ENCODE results near the gene M1AP. TPM values are rescaled to one million over a fixed set of nuclear protein-coding genes. Genes with fewer than 3 reads are reported as not detected.
"Not testable (repeated sequence)": the region's sequence is repeated elsewhere in the genome, so short reads cannot be mapped to it uniquely, and the experiment has no call there.

The M1AP gene
- polyA plus RNA-seq, 3 donors = 1.00 to 4.6 (median 1.8) TPM

DNA sequence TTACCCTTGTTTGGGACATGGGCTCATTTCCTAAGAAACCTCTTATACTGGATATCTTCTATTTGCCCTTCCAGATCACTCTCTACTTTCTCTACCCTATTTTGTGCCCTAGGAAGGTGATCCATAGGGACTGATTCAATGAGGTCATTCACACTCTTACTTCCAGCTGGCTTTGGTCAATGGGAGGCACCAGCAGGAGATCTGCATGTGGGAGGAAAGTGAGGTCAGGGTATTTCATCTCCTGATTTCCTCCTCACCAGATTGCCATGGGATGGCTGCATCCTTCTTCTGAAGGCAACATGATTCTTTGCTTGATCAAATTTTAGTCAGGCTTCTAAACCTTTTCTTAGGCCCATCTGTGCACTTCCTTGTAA lies 15.2 kb downstream of the M1AP start:
- no peaks in the 10 kb centered on the region for H3K4me1 Mint-ChIP-seq
- Histone ChIP-seq H3K27me3 (ENCODE audit: control insufficient read depth in 2 of 2, insufficient read depth in 2 of 2, low read length in 2 of 2) (no peaks in the 10 kb centered on the region), H3K36me3 (replicated peaks in 1 of 2; ENCODE audit: control insufficient read depth in 1 of 2, insufficient read depth in 2 of 2, low read length in 2 of 2) (no peaks in the 10 kb centered on the region), H3K9ac (ENCODE audit: insufficient read depth, low read length, poor library complexity, severe bottlenecking) (no peak overlapping the region), H3K27ac (ENCODE audit: low read depth in 1 of 2, low read length in 2 of 2) (no peak overlapping the region), H3K79me2 (ENCODE audit: insufficient read depth, low read length) (no peaks in the 10 kb centered on the region), H4K20me1 (ENCODE audit: insufficient read depth, low read length) (no peaks in the 10 kb centered on the region), H3K9me3 (replicated peaks in 1 of 2; ENCODE audit: control insufficient read depth in 1 of 2, insufficient read depth in 1 of 2, low read length in 2 of 2) (no peaks in the 10 kb centered on the region), H2AFZ (ENCODE audit: insufficient read depth, low read depth, low read length, poor library complexity, severe bottlenecking) (no peak overlapping the region), H3K4me3 (replicated peaks in 1 of 3; ENCODE audit: low read depth in 2 of 3, low read length in 3 of 3) (no peak overlapping the region), H3K4me2 (replicated peaks; ENCODE audit: extremely low read depth, low read length, poor library complexity, severe bottlenecking) (no peak overlapping the region), H3K4me1 (ENCODE audit: control insufficient read depth in 1 of 2, insufficient read depth in 2 of 2, low read length in 2 of 2) (no peaks in the 10 kb centered on the region)
- H3K36me3 Mint-ChIP-seq = no peaks in the 10 kb centered on the region
- intact Hi-C loops (cut with micrococcal nuclease) = no loop called here
- H3K27ac Mint-ChIP-seq = no peak overlapping the region
- H3K27me3 Mint-ChIP-seq (ENCODE audit: low read depth in 3 of 3) = peaks cover 1 to 8% (median 5%) of the 10 kb centered on the region in 3 donors
- no peak for DNase-seq
- TF ChIP-seq, protein P1, sequence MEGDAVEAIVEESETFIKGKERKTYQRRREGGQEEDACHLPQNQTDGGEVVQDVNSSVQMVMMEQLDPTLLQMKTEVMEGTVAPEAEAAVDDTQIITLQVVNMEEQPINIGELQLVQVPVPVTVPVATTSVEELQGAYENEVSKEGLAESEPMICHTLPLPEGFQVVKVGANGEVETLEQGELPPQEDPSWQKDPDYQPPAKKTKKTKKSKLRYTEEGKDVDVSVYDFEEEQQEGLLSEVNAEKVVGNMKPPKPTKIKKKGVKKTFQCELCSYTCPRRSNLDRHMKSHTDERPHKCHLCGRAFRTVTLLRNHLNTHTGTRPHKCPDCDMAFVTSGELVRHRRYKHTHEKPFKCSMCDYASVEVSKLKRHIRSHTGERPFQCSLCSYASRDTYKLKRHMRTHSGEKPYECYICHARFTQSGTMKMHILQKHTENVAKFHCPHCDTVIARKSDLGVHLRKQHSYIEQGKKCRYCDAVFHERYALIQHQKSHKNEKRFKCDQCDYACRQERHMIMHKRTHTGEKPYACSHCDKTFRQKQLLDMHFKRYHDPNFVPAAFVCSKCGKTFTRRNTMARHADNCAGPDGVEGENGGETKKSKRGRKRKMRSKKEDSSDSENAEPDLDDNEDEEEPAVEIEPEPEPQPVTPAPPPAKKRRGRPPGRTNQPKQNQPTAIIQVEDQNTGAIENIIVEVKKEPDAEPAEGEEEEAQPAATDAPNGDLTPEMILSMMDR (IDR thresholded peaks at IDR 0.05) = no peak
- H3K9me3 Mint-ChIP-seq = no peaks in the 10 kb centered on the region
- no peak overlapping the region for H3K4me3 Mint-ChIP-seq

DNA sequence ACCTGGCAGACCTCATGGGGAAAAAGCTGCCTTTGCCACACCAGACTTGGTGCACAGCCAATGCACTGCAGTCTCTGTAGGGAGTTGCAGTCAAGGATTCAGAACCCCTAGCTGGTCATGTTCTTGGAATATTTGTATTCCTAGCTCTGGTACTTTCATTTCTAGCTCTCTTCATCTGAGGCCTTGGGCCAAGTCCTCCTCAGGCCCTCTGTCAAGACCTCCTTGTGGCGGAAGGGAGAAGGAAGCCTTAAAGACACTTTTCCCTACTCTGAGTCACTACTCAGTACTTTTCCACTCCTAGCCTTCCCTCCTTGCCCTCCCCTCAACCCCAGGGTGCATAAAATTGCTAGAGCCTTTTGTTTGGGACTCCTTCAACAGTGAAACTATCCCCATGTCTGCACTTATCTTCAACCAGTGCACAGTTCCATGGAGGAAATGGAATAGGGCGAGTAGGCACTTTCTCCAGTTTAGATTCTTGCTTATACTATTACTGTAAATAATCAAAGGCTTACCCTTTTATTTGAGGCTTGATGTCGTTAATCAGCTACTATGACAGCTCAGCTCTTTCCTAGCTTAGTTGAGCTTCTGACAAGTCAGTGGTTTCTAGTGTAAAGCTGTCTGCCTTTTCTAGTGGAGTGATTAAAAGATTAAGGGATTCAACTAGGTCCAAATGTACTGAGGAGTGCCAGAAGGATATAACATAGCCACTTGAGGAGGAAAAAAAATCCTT lies 15.8 kb downstream of the M1AP start:
- H3K4me1 Mint-ChIP-seq = no peaks in the 10 kb centered on the region
- H3K9me3 Mint-ChIP-seq = no peaks in the 10 kb centered on the region
- no peaks in the 10 kb centered on the region for H4K20me1 ChIP-seq (ENCODE audit: insufficient read depth, low read length)
- no peak overlapping the region for H3K4me3 Mint-ChIP-seq
- H3K4me2 ChIP-seq (replicated peaks; ENCODE audit: extremely low read depth, low read length, poor library complexity, severe bottlenecking) = no peak overlapping the region
- no peaks in the 10 kb centered on the region for H3K9me3 ChIP-seq (replicated peaks in 1 of 2; ENCODE audit: control insufficient read depth in 1 of 2, insufficient read depth in 1 of 2, low read length in 2 of 2)
- TF ChIP-seq, protein P1 (IDR thresholded peaks at IDR 0.05) = no peak
- no peak overlapping the region for H3K27ac ChIP-seq (ENCODE audit: low read depth in 1 of 2, low read length in 2 of 2)
- H2AFZ ChIP-seq (ENCODE audit: insufficient read depth, low read depth, low read length, poor library complexity, severe bottlenecking) = peak overlapping the region; percentile 17
- no peak overlapping the region for H3K4me3 ChIP-seq (replicated peaks in 1 of 3; ENCODE audit: low read depth in 2 of 3, low read length in 3 of 3)
- peaks cover 1 to 8% (median 2%) of the 10 kb centered on the region in 3 donors for H3K27me3 Mint-ChIP-seq (ENCODE audit: low read depth in 3 of 3)
- H3K27ac Mint-ChIP-seq = no peak overlapping the region
- no peaks in the 10 kb centered on the region for H3K4me1 ChIP-seq (ENCODE audit: control insufficient read depth in 1 of 2, insufficient read depth in 2 of 2, low read length in 2 of 2)
- WGBS (ENCODE audit: insufficient coverage) = no CpG with 5 or more reads among the region's 3 CpGs
- H3K9ac ChIP-seq (ENCODE audit: insufficient read depth, low read length, poor library complexity, severe bottlenecking) = no peak overlapping the region
- intact Hi-C loops (cut with micrococcal nuclease) = no loop called here
- DNase-seq = no peak
- H3K36me3 Mint-ChIP-seq = no peaks in the 10 kb centered on the region
- no peaks in the 10 kb centered on the region for H3K79me2 ChIP-seq (ENCODE audit: insufficient read depth, low read length)
- no peaks in the 10 kb centered on the region for H3K36me3 ChIP-seq (replicated peaks in 1 of 2; ENCODE audit: control insufficient read depth in 1 of 2, insufficient read depth in 2 of 2, low read length in 2 of 2)
- H3K27me3 ChIP-seq (ENCODE audit: control insufficient read depth in 2 of 2, insufficient read depth in 2 of 2, low read length in 2 of 2) = no peaks in the 10 kb centered on the region

DNA sequence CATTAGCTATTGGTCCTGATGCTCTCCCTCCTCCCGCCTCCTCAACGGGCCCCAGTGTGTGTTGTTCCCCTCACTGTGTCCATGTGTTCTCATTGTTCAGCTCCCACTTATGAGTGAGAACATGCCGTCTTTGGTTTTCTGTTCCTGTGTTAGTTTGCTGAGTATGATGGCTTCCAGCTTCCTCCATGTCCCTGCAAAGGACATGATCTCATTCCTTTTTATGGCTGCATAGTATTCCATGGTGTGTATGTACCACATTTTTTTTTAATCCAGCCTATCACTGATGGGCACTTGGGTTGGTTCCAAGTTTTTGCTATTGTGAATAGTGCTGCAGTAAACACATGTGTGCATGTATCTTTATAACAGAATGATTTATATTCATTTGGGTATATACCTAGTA lies 17.7 kb downstream of the M1AP start:
- H3K9me3 ChIP-seq (replicated peaks in 1 of 2; ENCODE audit: control insufficient read depth in 1 of 2, insufficient read depth in 1 of 2, low read length in 2 of 2); H3K36me3 Mint-ChIP-seq; intact Hi-C loops (cut with micrococcal nuclease); H3K9me3 Mint-ChIP-seq; H3K4me3 ChIP-seq (replicated peaks in 1 of 3; ENCODE audit: low read depth in 2 of 3, low read length in 3 of 3); H3K27ac Mint-ChIP-seq; H3K27me3 Mint-ChIP-seq (ENCODE audit: low read depth in 3 of 3); H4K20me1 ChIP-seq (ENCODE audit: insufficient read depth, low read length); H3K4me1 Mint-ChIP-seq; H3K4me3 Mint-ChIP-seq; H3K27me3 ChIP-seq (ENCODE audit: control insufficient read depth in 2 of 2, insufficient read depth in 2 of 2, low read length in 2 of 2); H3K4me1 ChIP-seq (ENCODE audit: control insufficient read depth in 1 of 2, insufficient read depth in 2 of 2, low read length in 2 of 2); H3K27ac ChIP-seq (ENCODE audit: low read depth in 1 of 2, low read length in 2 of 2); H3K4me2 ChIP-seq (replicated peaks; ENCODE audit: extremely low read depth, low read length, poor library complexity, severe bottlenecking); DNase-seq; H3K9ac ChIP-seq (ENCODE audit: insufficient read depth, low read length, poor library complexity, severe bottlenecking); H3K79me2 ChIP-seq (ENCODE audit: insufficient read depth, low read length); H3K36me3 ChIP-seq (replicated peaks in 1 of 2; ENCODE audit: control insufficient read depth in 1 of 2, insufficient read depth in 2 of 2, low read length in 2 of 2); H2AFZ ChIP-seq (ENCODE audit: insufficient read depth, low read depth, low read length, poor library complexity, severe bottlenecking): not testable (repeated sequence)
- 100% methylated on average over 2 of the region's 3 CpGs for WGBS (ENCODE audit: insufficient coverage)

All from CD14-positive monocyte (primary cell).